ENCODE data around the gene MAP1LC3B2.

DNA sequence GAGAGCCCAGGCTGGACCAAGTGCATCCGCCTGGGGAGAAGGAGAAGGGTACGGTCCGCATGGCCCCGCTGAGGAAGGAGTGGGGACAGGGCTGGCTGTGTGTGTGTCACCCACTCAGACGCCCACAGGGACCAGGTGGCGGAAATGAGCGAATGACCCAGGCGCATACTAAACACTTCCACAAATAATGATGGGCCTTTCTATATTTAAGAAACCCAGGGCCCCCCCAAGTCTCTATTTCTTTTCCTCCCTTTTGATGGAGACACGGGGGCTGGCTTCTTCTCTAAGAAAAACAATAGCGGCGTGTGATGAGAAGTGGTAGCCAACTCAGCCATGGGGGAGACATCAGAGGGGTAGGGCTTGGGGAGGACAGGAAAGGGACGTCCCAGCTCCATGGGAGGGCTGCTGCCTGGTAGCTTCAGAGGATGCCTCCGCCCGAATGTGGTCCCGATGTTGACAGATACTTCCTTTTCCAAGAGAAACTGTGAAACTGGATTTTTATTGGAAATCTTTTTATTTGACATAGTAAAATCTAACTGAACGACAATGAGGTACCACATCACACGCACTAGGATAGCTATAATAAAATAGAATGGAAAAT, 6.3 kb upstream of the MAP1LC3B2 start:
- TF ChIP-seq, protein P1, sequence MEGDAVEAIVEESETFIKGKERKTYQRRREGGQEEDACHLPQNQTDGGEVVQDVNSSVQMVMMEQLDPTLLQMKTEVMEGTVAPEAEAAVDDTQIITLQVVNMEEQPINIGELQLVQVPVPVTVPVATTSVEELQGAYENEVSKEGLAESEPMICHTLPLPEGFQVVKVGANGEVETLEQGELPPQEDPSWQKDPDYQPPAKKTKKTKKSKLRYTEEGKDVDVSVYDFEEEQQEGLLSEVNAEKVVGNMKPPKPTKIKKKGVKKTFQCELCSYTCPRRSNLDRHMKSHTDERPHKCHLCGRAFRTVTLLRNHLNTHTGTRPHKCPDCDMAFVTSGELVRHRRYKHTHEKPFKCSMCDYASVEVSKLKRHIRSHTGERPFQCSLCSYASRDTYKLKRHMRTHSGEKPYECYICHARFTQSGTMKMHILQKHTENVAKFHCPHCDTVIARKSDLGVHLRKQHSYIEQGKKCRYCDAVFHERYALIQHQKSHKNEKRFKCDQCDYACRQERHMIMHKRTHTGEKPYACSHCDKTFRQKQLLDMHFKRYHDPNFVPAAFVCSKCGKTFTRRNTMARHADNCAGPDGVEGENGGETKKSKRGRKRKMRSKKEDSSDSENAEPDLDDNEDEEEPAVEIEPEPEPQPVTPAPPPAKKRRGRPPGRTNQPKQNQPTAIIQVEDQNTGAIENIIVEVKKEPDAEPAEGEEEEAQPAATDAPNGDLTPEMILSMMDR (IDR thresholded peaks at IDR 0.05) = no peak
- no peak for TF ChIP-seq POLR2A (IDR thresholded peaks at IDR 0.05)
